GM23338 (cell line): Measurements from ENCODE around the gene ENTR1. TPM values are rescaled to one million over a fixed set of nuclear protein-coding genes. Genes with fewer than 3 reads are reported as not detected.

Source experiments
- ATAC-seq: fragments of 200-7000 bp; cut with Tn5 transposase; 3 replicates; pipeline ENCODE4 v1.9.1; 2020
- DNase-seq: peaks from one replicate; pipeline ENCODE4 v3.0.0-alpha.2; 2015; ENCODE audit warnings: low spot score
- H2AFZ ChIP-seq: fragments of 200-600 bp; sonication (generic); 2 replicates; pipeline ENCODE4 v1.8.0; 2016; ENCODE audit warnings: antibody characterized with exemption, mild to moderate bottlenecking, moderate library complexity
- H3F3A ChIP-seq: fragments of 200-600 bp; sonication (generic); replicated peaks from 2 replicates; pipeline ENCODE4 v1.8.0; 2017; ENCODE audit warnings: antibody characterized with exemption, mixed run types, low read depth
- H3K27ac ChIP-seq: fragments of 200-600 bp; sonication (generic); 2 replicates; pipeline ENCODE4 v1.6.1; 2016; ENCODE audit warnings: low read depth
- H3K27me3 ChIP-seq: fragments of 200-600 bp; sonication (generic); 2 replicates; pipeline ENCODE4 v1.8.0; 2016; ENCODE audit warnings: mild to moderate bottlenecking, mixed run types, moderate library complexity; ENCODE audit not compliant: insufficient read depth
- H3K36me3 ChIP-seq: fragments of 200-600 bp; sonication (generic); 2 replicates; pipeline ENCODE4 v1.8.0; 2016; ENCODE audit warnings: mild to moderate bottlenecking; ENCODE audit not compliant: insufficient read depth
- H3K4me1 ChIP-seq: fragments of 200-600 bp; sonication (generic); 2 replicates; pipeline ENCODE4 v1.8.0; 2016; ENCODE audit warnings: mild to moderate bottlenecking, moderate library complexity; ENCODE audit not compliant: insufficient read depth
- H3K4me2 ChIP-seq: fragments of 200-600 bp; sonication (generic); 2 replicates; pipeline ENCODE4 v1.7.1; 2017; ENCODE audit warnings: mixed run types
- H3K4me3 ChIP-seq: fragments of 200-600 bp; sonication (generic); 2 replicates; pipeline ENCODE4 v1.6.1; 2016; ENCODE audit warnings: mixed run types
- H3K79me2 ChIP-seq: fragments of 200-600 bp; sonication (generic); replicated peaks from 2 replicates; pipeline ENCODE4 v1.8.0; 2017; ENCODE audit warnings: mild to moderate bottlenecking; ENCODE audit not compliant: insufficient read depth
- H3K9me2 ChIP-seq: fragments of 200-600 bp; sonication (generic); 2 replicates; pipeline ENCODE4 v1.8.0; 2017; ENCODE audit not compliant: insufficient read depth
- H4K20me1 ChIP-seq: fragments of 200-600 bp; sonication (generic); replicated peaks from 2 replicates; pipeline ENCODE4 v1.8.0; 2017; ENCODE audit warnings: mild to moderate bottlenecking; ENCODE audit not compliant: insufficient read depth
- H3K27ac Mint-ChIP-seq: 2 replicates; pipeline ENCODE4 v1.8.0; 2020; ENCODE audit warnings: inconsistent platforms, mild to moderate bottlenecking, moderate library complexity, mixed read lengths
- H3K27me3 Mint-ChIP-seq: 3 replicates; pipeline ENCODE4 v1.8.0; 2022; ENCODE audit warnings: low read depth, mild to moderate bottlenecking, moderate library complexity, mixed read lengths, inconsistent platforms; ENCODE audit not compliant: insufficient read depth, poor library complexity
- H3K36me3 Mint-ChIP-seq: 3 replicates; pipeline ENCODE4 v1.8.0; 2021; ENCODE audit warnings: low read depth, mild to moderate bottlenecking, inconsistent platforms, moderate library complexity, mixed read lengths
- H3K4me1 Mint-ChIP-seq: 3 replicates; pipeline ENCODE4 v1.8.0; 2020; ENCODE audit warnings: mild to moderate bottlenecking, inconsistent platforms, mixed read lengths
- H3K4me3 Mint-ChIP-seq: 3 replicates; pipeline ENCODE4 v1.8.0; 2021; ENCODE audit warnings: moderate library complexity, mild to moderate bottlenecking, inconsistent platforms, mixed read lengths
- H3K9me3 Mint-ChIP-seq: 3 replicates; pipeline ENCODE4 v1.8.0; 2020; ENCODE audit warnings: moderate library complexity, mild to moderate bottlenecking, inconsistent platforms, mixed read lengths
- CREB1 ChIP-seq: fragments of 250-450 bp; sonication (Bioruptor Pico); IDR thresholded peaks from 2 replicates; pipeline ENCODE4 v1.5.0; 2020; ENCODE audit warnings: low read depth, mild to moderate bottlenecking, moderate library complexity
- ETS1 ChIP-seq: IDR thresholded peaks from 2 replicates; pipeline ENCODE4 v1.6.1; 2016; ENCODE audit warnings: antibody characterized with exemption
- EZH2 ChIP-seq: fragments of 200-600 bp; sonication (generic); IDR thresholded peaks from one replicate; pipeline ENCODE4 v1.8.0; 2017; ENCODE audit warnings: antibody characterized with exemption, mild to moderate bottlenecking, low read depth; ENCODE audit not compliant: unreplicated experiment
- JUNB ChIP-seq: IDR thresholded peaks from one replicate; pipeline ENCODE4 v1.6.1; 2016; ENCODE audit warnings: antibody characterized with exemption; ENCODE audit not compliant: unreplicated experiment
- REST ChIP-seq: IDR thresholded peaks from one replicate; pipeline ENCODE4 v1.6.1; 2018; ENCODE audit warnings: antibody characterized with exemption; ENCODE audit not compliant: unreplicated experiment
- STAT1 ChIP-seq: IDR thresholded peaks from one replicate; pipeline ENCODE4 v1.6.1; 2016; ENCODE audit warnings: antibody characterized with exemption; ENCODE audit not compliant: unreplicated experiment
- ZNF331 ChIP-seq: fragments of 250-450 bp; sonication (Bioruptor Pico); IDR thresholded peaks from 2 replicates; pipeline ENCODE4 v1.5.0; 2020; ENCODE audit warnings: low read depth, mild to moderate bottlenecking, moderate library complexity
- ZNF462 ChIP-seq: fragments of 250-450 bp; sonication (Bioruptor Pico); IDR thresholded peaks from 2 replicates; pipeline ENCODE4 v1.5.0; 2020; ENCODE audit warnings: mild to moderate bottlenecking, moderate library complexity
- polyA plus RNA-seq: library from polyadenylated mRNA; unstranded; fragments of >200 nt; fragmentation: Nextera tagmentation; extraction: Ambion mirVana; gene quantifications from 2 replicates; pipeline ENCODE4 v1.2.1, GENCODE V29; 2016
- total RNA-seq: library from RNA; depleted of rRNA; stranded (reverse); fragments of >200 nt; shearing (Covaris generic); gene quantifications from 2 replicates; pipeline ENCODE4 v1.2.3, GENCODE V29; 2014

ENTR1 gene
- total and polyA plus RNA-seq, 2 experiments from 2014 or later, result 25.6 to 91.9 TPM

GRCh38 chr9:136429075-136429628 is 18.7 kb upstream of the ENTR1 start:
- Histone ChIP-seq H3K4me1 (no peaks in the 10 kb centered on the region), H3K79me2 (no peaks in the 10 kb centered on the region), H3K27me3 (no peaks in the 10 kb centered on the region), H3K4me3 (no peak overlapping the region), H3K27ac (no peak overlapping the region), H3K9me2 (no peaks in the 10 kb centered on the region), H3K36me3 (no peaks in the 10 kb centered on the region), H3F3A (no peaks in the 10 kb centered on the region), H2AFZ (no peak overlapping the region), H3K4me2 (no peak overlapping the region), H4K20me1 (no peaks in the 10 kb centered on the region)
- Mint-ChIP-seq H3K4me3 (no peak overlapping the region), H3K36me3 (peaks cover 25% of the 10 kb centered on the region; the same call in 2 of the 3 replicates), H3K27ac (no peak overlapping the region), H3K4me1 (no peaks in the 10 kb centered on the region), H3K27me3 (peaks cover 5% of the 10 kb centered on the region), H3K9me3 (no peaks in the 10 kb centered on the region)
- ATAC-seq (no peak), DNase-seq (no peak)
- TF ChIP-seq ETS1 (no peak), ZNF462 (CRISPR knock-in tag) (no peak), ZNF331 (CRISPR knock-in tag) (no peak), EZH2 (no peak), JUNB (no peak), CREB1 (no peak), REST (no peak), STAT1 (no peak)
